ENCODE measurements around the gene NBAS. TPM values are rescaled to one million over a fixed set of nuclear protein-coding genes. Genes with fewer than 3 reads are reported as not detected.
A peak's percentile ranks its signal among the peaks of the same experiment; 100 is the strongest.

The NBAS gene
- total and polyA plus RNA-seq, 2 of the 13 experiments (the other 11 are each of a cell fraction or from before 2014, with no cell fraction given): 33.6 to 58.7 TPM

DNA sequence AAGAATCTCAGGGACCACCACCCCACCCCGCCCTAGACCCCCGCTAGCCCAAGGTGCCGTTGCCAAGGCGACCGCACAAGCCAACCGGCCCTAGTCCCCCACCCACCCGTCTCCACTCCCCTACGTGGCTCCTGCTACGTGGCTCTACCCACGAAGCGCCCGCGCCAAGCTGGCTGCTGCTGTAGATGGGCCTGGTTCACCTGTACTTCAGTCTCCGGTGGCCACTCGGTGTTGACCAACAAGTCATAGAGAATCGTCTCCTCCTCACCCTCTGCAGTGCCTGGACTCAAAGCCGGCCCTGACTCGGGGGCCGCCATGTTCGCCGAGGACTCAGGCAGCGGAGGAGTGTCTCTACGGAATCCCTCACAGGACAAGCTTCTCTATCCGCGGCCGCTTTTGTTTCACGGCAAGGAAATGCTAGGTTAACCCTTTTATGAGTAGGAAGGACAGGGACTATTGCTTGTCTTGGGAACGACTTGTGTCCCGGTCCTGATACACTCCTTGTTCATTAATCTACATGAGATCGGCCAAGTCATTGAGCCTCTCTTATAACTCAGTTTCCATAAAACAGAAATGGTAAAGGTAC, at the start of gene NBAS (continued):
- TF ChIP-seq, protein P1, sequence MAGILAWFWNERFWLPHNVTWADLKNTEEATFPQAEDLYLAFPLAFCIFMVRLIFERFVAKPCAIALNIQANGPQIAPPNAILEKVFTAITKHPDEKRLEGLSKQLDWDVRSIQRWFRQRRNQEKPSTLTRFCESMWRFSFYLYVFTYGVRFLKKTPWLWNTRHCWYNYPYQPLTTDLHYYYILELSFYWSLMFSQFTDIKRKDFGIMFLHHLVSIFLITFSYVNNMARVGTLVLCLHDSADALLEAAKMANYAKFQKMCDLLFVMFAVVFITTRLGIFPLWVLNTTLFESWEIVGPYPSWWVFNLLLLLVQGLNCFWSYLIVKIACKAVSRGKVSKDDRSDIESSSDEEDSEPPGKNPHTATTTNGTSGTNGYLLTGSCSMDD (CRISPR knock-in tag; IDR thresholded peaks at IDR 0.05): no peak
- TF ChIP-seq ZNF451 (CRISPR knock-in tag; IDR thresholded peaks at IDR 0.05): no peak
- TF ChIP-seq RORA (CRISPR knock-in tag; IDR thresholded peaks at IDR 0.05): no peak
- TF ChIP-seq, protein P2, sequence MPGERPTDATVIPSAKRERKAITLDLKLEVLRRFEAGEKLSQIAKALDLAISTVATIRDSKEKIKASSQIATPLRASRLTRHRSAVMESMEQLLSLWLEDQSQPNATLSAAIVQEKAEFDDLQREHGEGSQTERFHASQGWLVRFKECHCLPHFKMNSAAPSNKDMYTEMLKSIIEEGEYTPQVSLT (CRISPR knock-in tag; IDR thresholded peaks at IDR 0.05; ENCODE audit: borderline replicate concordance, low read depth): no peak
- peak; percentile 85; the same call in 1 of the 2 replicates for TF ChIP-seq ZNF761 (CRISPR knock-in tag; conservative IDR thresholded peaks at IDR 0.05)
- TF ChIP-seq, protein P3, sequence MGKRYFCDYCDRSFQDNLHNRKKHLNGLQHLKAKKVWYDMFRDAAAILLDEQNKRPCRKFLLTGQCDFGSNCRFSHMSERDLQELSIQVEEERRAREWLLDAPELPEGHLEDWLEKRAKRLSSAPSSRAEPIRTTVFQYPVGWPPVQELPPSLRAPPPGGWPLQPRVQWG (CRISPR knock-in tag; IDR thresholded peaks at IDR 0.05; ENCODE audit: borderline replicate concordance, low read depth): no peak
- TF ChIP-seq TARDBP (CRISPR knock-in tag; IDR thresholded peaks at IDR 0.05): peak; percentile 96
- no peak for TF ChIP-seq ZNF570 (CRISPR knock-in tag; IDR thresholded peaks at IDR 0.05; ENCODE audit: borderline replicate concordance)
- no peak for TF ChIP-seq NFRKB (IDR thresholded peaks at IDR 0.05)
- TF ChIP-seq, protein P4, sequence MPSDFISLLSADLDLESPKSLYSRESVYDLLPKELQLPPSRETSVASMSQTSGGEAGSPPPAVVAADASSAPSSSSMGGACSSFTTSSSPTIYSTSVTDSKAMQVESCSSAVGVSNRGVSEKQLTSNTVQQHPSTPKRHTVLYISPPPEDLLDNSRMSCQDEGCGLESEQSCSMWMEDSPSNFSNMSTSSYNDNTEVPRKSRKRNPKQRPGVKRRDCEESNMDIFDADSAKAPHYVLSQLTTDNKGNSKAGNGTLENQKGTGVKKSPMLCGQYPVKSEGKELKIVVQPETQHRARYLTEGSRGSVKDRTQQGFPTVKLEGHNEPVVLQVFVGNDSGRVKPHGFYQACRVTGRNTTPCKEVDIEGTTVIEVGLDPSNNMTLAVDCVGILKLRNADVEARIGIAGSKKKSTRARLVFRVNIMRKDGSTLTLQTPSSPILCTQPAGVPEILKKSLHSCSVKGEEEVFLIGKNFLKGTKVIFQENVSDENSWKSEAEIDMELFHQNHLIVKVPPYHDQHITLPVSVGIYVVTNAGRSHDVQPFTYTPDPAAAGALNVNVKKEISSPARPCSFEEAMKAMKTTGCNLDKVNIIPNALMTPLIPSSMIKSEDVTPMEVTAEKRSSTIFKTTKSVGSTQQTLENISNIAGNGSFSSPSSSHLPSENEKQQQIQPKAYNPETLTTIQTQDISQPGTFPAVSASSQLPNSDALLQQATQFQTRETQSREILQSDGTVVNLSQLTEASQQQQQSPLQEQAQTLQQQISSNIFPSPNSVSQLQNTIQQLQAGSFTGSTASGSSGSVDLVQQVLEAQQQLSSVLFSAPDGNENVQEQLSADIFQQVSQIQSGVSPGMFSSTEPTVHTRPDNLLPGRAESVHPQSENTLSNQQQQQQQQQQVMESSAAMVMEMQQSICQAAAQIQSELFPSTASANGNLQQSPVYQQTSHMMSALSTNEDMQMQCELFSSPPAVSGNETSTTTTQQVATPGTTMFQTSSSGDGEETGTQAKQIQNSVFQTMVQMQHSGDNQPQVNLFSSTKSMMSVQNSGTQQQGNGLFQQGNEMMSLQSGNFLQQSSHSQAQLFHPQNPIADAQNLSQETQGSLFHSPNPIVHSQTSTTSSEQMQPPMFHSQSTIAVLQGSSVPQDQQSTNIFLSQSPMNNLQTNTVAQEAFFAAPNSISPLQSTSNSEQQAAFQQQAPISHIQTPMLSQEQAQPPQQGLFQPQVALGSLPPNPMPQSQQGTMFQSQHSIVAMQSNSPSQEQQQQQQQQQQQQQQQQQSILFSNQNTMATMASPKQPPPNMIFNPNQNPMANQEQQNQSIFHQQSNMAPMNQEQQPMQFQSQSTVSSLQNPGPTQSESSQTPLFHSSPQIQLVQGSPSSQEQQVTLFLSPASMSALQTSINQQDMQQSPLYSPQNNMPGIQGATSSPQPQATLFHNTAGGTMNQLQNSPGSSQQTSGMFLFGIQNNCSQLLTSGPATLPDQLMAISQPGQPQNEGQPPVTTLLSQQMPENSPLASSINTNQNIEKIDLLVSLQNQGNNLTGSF (CRISPR knock-in tag; IDR thresholded peaks at IDR 0.05): no peak
- TF ChIP-seq, protein P5, sequence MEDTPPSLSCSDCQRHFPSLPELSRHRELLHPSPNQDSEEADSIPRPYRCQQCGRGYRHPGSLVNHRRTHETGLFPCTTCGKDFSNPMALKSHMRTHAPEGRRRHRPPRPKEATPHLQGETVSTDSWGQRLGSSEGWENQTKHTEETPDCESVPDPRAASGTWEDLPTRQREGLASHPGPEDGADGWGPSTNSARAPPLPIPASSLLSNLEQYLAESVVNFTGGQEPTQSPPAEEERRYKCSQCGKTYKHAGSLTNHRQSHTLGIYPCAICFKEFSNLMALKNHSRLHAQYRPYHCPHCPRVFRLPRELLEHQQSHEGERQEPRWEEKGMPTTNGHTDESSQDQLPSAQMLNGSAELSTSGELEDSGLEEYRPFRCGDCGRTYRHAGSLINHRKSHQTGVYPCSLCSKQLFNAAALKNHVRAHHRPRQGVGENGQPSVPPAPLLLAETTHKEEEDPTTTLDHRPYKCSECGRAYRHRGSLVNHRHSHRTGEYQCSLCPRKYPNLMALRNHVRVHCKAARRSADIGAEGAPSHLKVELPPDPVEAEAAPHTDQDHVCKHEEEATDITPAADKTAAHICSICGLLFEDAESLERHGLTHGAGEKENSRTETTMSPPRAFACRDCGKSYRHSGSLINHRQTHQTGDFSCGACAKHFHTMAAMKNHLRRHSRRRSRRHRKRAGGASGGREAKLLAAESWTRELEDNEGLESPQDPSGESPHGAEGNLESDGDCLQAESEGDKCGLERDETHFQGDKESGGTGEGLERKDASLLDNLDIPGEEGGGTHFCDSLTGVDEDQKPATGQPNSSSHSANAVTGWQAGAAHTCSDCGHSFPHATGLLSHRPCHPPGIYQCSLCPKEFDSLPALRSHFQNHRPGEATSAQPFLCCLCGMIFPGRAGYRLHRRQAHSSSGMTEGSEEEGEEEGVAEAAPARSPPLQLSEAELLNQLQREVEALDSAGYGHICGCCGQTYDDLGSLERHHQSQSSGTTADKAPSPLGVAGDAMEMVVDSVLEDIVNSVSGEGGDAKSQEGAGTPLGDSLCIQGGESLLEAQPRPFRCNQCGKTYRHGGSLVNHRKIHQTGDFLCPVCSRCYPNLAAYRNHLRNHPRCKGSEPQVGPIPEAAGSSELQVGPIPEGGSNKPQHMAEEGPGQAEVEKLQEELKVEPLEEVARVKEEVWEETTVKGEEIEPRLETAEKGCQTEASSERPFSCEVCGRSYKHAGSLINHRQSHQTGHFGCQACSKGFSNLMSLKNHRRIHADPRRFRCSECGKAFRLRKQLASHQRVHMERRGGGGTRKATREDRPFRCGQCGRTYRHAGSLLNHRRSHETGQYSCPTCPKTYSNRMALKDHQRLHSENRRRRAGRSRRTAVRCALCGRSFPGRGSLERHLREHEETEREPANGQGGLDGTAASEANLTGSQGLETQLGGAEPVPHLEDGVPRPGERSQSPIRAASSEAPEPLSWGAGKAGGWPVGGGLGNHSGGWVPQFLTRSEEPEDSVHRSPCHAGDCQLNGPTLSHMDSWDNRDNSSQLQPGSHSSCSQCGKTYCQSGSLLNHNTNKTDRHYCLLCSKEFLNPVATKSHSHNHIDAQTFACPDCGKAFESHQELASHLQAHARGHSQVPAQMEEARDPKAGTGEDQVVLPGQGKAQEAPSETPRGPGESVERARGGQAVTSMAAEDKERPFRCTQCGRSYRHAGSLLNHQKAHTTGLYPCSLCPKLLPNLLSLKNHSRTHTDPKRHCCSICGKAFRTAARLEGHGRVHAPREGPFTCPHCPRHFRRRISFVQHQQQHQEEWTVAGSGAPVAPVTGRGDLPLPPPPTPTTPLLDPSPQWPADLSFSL (CRISPR knock-in tag; IDR thresholded peaks at IDR 0.05): no peak
- TF ChIP-seq CEBPB (IDR thresholded peaks at IDR 0.05; ENCODE audit: borderline replicate concordance, low read depth, low read length): no peak
- TF ChIP-seq ARHGAP35 (CRISPR knock-in tag; IDR thresholded peaks at IDR 0.05; ENCODE audit: borderline replicate concordance): peak; percentile 74; the same call in 1 of the 2 replicates
- no peak for TF ChIP-seq RFX3 (CRISPR knock-in tag; IDR thresholded peaks at IDR 0.05)

All from HepG2 (cell line).